GM12878 (cell line): ENCODE data around the gene ZNF710. TPM values are rescaled to one million over a fixed set of nuclear protein-coding genes. Genes with fewer than 3 reads are reported as not detected.

Experiments used
- ATAC-seq: fragments of 200-7000 bp; cut with Tn5 transposase; 3 replicates; pipeline ENCODE4 v1.9.1; 2020; ENCODE audit warnings: mild to moderate bottlenecking, moderate library complexity
- BruUV-seq: library from RNA; stranded (reverse); fragments of 400-500 nt; replicated peaks from 2 replicates; lab custom pipeline; 2021; lab: Mats Ljungman, UMichigan
- CTCF ChIA-PET: fragments of 300-600 bp; sonication (Branson Sonifier 250); formaldehyde crosslinking; extraction: SDS; loops from one replicate; lab custom pipeline; 2021; ENCODE audit warnings: inconsistent platforms; lab: Yijun Ruan, JAX
- POLR2A ChIA-PET: fragments of 350-600 bp; formaldehyde crosslinking; extraction: SDS; loops from one replicate; lab custom pipeline; 2021; ENCODE audit warnings: inconsistent platforms; lab: Charles Lee
- RAD21 ChIA-PET: fragments of 300-600 bp; sonication (Branson Sonifier 250); formaldehyde crosslinking; loops from one replicate; lab custom pipeline; 2023; ENCODE audit warnings: antibody characterized with exemption; ENCODE audit not compliant: unreplicated experiment; lab: Charles Lee
- SMC1A ChIA-PET: fragments of 300-600 bp; sonication (Branson Sonifier 250); formaldehyde crosslinking; loops from one replicate; lab custom pipeline; 2023; ENCODE audit not compliant: unreplicated experiment, uncharacterized antibody; lab: Charles Lee
- DNase-seq: peaks from one replicate; pipeline ENCODE4 v3.0.0-alpha.2; 2011; ENCODE audit warnings: low read depth, low spot score
- FAIRE-seq: peaks from 3 replicates; lab custom pipeline; 2011; peaks lifted over from hg19 to GRCh38; lab: Jason Lieb, UNC
- H2AFZ ChIP-seq: 2 replicates; pipeline ENCODE4 v1.6.0; 2011; ENCODE audit warnings: low read depth, low read length, control low read depth; ENCODE audit not compliant: control insufficient read depth
- H3K27ac ChIP-seq: 2 replicates; pipeline ENCODE4 v1.5.1; 2011; ENCODE audit warnings: control low read depth; ENCODE audit not compliant: control insufficient read depth, insufficient read depth
- H3K27me3 ChIP-seq, 2 experiments: replicated peaks in 1 of 2; 2 replicates each; pipeline versions ENCODE4 v1.6.0 to v1.6.1; 2011; ENCODE audit warnings: low read length in 1 of 2; ENCODE audit not compliant: control insufficient read depth in 2 of 2, insufficient read depth in 2 of 2
- H3K36me3 ChIP-seq, 2 experiments: 2 replicates each; pipeline ENCODE4 v1.5.1; 2011; ENCODE audit warnings: low read length in 1 of 2; ENCODE audit not compliant: control insufficient read depth in 2 of 2, insufficient read depth in 2 of 2
- H3K4me1 ChIP-seq: 2 replicates; pipeline ENCODE4 v1.6.1; 2011; ENCODE audit warnings: mild to moderate bottlenecking, low read length, moderate library complexity, mixed read lengths; ENCODE audit not compliant: control insufficient read depth, insufficient read depth
- H3K4me2 ChIP-seq: 2 replicates; pipeline ENCODE4 v1.6.0; 2011; ENCODE audit warnings: control low read depth; ENCODE audit not compliant: control insufficient read depth, insufficient read depth
- H3K4me3 ChIP-seq: fragments of 200-600 bp; sonication (generic); 2 replicates; pipeline ENCODE4 v1.5.1; 2016
- H3K79me2 ChIP-seq: 2 replicates; pipeline ENCODE4 v1.6.0; 2011; ENCODE audit warnings: low read length; ENCODE audit not compliant: control insufficient read depth, insufficient read depth
- H3K9ac ChIP-seq: 2 replicates; pipeline ENCODE4 v1.8.0; 2011; ENCODE audit warnings: low read length, control low read depth, mixed read lengths; ENCODE audit not compliant: control insufficient read depth, insufficient read depth
- H3K9me3 ChIP-seq: replicated peaks from 3 replicates; pipeline ENCODE4 v1.5.1; 2011; ENCODE audit warnings: mild to moderate bottlenecking, low read length; ENCODE audit not compliant: control insufficient read depth, insufficient read depth
- H4K20me1 ChIP-seq: 2 replicates; pipeline ENCODE4 v1.6.0; 2011; ENCODE audit not compliant: control insufficient read depth, insufficient read depth
- ASH2L ChIP-seq: fragments of 300-600, 200-600 bp; sonication (generic); IDR thresholded peaks from 2 replicates; pipeline ENCODE4 v1.6.1; 2017; ENCODE audit warnings: low read depth, mild to moderate bottlenecking, borderline replicate concordance
- ATF7 ChIP-seq: fragments of 450-650 bp; IDR thresholded peaks from 2 replicates; pipeline ENCODE4 v1.6.1; 2016; ENCODE audit warnings: low read depth, mild to moderate bottlenecking
- CBX5 ChIP-seq: sonication (generic); IDR thresholded peaks from 2 replicates; pipeline ENCODE4 v1.6.1; 2016; ENCODE audit warnings: low read depth, moderate library complexity, mild to moderate bottlenecking, inconsistent platforms
- CUX1 ChIP-seq: IDR thresholded peaks from 2 replicates; pipeline ENCODE4 v1.6.1; 2012; ENCODE audit warnings: improper control_type of control experiment, low read depth, low read length; ENCODE audit not compliant: insufficient replicate concordance
- EGR1 ChIP-seq, 2 experiments: IDR thresholded peaks; 1 replicate in 1 of 2; 2 replicates in 1 of 2; pipeline ENCODE4 v1.6.1; 2011 to 2012; ENCODE audit warnings: low read depth in 2 of 2, low read length in 2 of 2, borderline replicate concordance in 1 of 2, mild to moderate bottlenecking in 1 of 2, moderate library complexity in 1 of 2
- FOXK2 ChIP-seq: fragments of 450-650 bp; IDR thresholded peaks from 2 replicates; pipeline ENCODE4 v1.6.1; 2017; ENCODE audit warnings: mild to moderate bottlenecking, moderate library complexity
- IKZF1 ChIP-seq: fragments of 450-650 bp; conservative IDR thresholded peaks from 2 replicates; pipeline ENCODE4 v1.6.1; 2017; ENCODE audit warnings: antibody characterized with exemption, mild to moderate bottlenecking
- MEF2A ChIP-seq: IDR thresholded peaks from 2 replicates; pipeline ENCODE4 v1.6.1; 2011; ENCODE audit warnings: low read depth, mild to moderate bottlenecking, low read length, moderate library complexity; ENCODE audit not compliant: insufficient read depth
- MYB ChIP-seq: fragments of 150-350 bp; IDR thresholded peaks from 2 replicates; pipeline ENCODE4 v1.6.1; 2014; ENCODE audit warnings: mild to moderate bottlenecking, low read depth, low read length, borderline replicate concordance
- RFX5 ChIP-seq: IDR thresholded peaks from 2 replicates; pipeline ENCODE4 v1.6.1; 2011; ENCODE audit warnings: low read depth, low read length, improper control_type of control experiment
- SMC3 ChIP-seq: IDR thresholded peaks from 2 replicates; pipeline ENCODE4 v1.6.1; 2011; ENCODE audit warnings: low read length, improper control_type of control experiment, borderline replicate concordance
- SREBF1 ChIP-seq: IDR thresholded peaks from 2 replicates; pipeline ENCODE4 v1.6.1; 2012; ENCODE audit warnings: mild to moderate bottlenecking, low read length
- SREBF2 ChIP-seq: IDR thresholded peaks from 2 replicates; pipeline ENCODE4 v1.6.1; 2012; ENCODE audit warnings: mild to moderate bottlenecking, low read length
- WRNIP1 ChIP-seq: IDR thresholded peaks from 2 replicates; pipeline ENCODE4 v1.6.1; 2011; ENCODE audit warnings: low read depth, low read length, improper control_type of control experiment, borderline replicate concordance
- ZNF207 ChIP-seq: fragments of 450-650 bp; IDR thresholded peaks from 2 replicates; pipeline ENCODE4 v1.6.1; 2014; ENCODE audit warnings: antibody characterized with exemption, mild to moderate bottlenecking, borderline replicate concordance
- ZNF622 ChIP-seq: fragments of 450-650 bp; IDR thresholded peaks from 2 replicates; pipeline ENCODE4 v1.6.1; 2017; ENCODE audit warnings: mild to moderate bottlenecking, inconsistent platforms
- WGBS: methylation state at CpG from one replicate; pipeline ENCODE4 v1.1.6; 2016; ENCODE audit warnings: low lambda C conversion rate; ENCODE audit not compliant: insufficient replicate concordance, insufficient coverage; ENCODE audit errors: missing lambda C conversion rate; 5-methylcytosine and 5-hydroxymethylcytosine counted together
- in situ Hi-C: fragments of 300-500 bp; cut with MboI; formaldehyde crosslinking; loops from 9 replicates; pipeline ENCODE4 v1.14.3; 2018; ENCODE audit warnings: mixed read lengths
- intact Hi-C: fragments of 100-400 bp; cut with micrococcal nuclease; formaldehyde crosslinking; loops from one replicate; pipeline ENCODE4 v1.14.2; 2022; ENCODE audit not compliant: unreplicated experiment
- polyA plus RNA-seq, 11 experiments: library from polyadenylated mRNA; depleted of rRNA in 4 of 11; unstranded in 6 of 11; stranded (reverse) in 5 of 11; fragments of >200 nt; fragmentation: Nextera tagmentation in 4 of 11; fragmentation: Illumina TruSeq in 1 of 11; extraction: Ambion mirVana in 4 of 11; extraction: Trizol in 1 of 11; gene quantifications; 1 replicate in 1 of 11; 2 replicates in 10 of 11; pipeline versions ENCODE4 v1.2.1 to v1.2.3, GENCODE V29; 2011 to 2016; ENCODE audit warnings: inconsistent platforms in 2 of 11, missing spikeins in 2 of 11, low read depth in 1 of 11
- total RNA-seq, 4 experiments: library from RNA; depleted of rRNA in 3 of 4; stranded (reverse); fragments of >200 nt in 3 of 4; fragmentation: Illumina TruSeq in 1 of 4; extraction: Trizol in 1 of 4; gene quantifications; 2 replicates each; pipeline versions ENCODE4 v1.2.1 to v1.2.3, GENCODE V29; 2013 to 2021

The ZNF710 gene
- total and polyA plus RNA-seq, 10 of the 15 experiments (the other 5 are each of a cell fraction or from before 2014, with no cell fraction given): 1.4 to 43.5 (median 9.8) TPM

GRCh38 chr15:90065682-90066049 lies 64.5 kb downstream of the ZNF710 start:
- H3K9ac ChIP-seq: no peak overlapping the region
- no peaks in the 10 kb centered on the region for H4K20me1 ChIP-seq
- H2AFZ ChIP-seq: no peak overlapping the region
- no peak overlapping the region for H3K4me3 ChIP-seq
- no peaks in the 10 kb centered on the region for H3K9me3 ChIP-seq
- POLR2A ChIA-PET: no interaction called here
- BruUV-seq: no TSS peak
- RAD21 ChIA-PET: interaction anchor here (0.8 to 1.3 kb wide), 2 partner anchors 16 to 58 kb away, joined by 3 read pairs; no protein-coding TSS in a partner anchor
- WGBS: 90% methylated on average over 7 of the region's 7 CpGs
- intact Hi-C loops: no loop called here
- no peak for TF ChIP-seq ASH2L
- no peak for TF ChIP-seq MYB
- TF ChIP-seq RFX5: no peak
- no peak for TF ChIP-seq CBX5
- TF ChIP-seq ATF7: no peak
- no peak for TF ChIP-seq IKZF1
- TF ChIP-seq EGR1 (IDR thresholded peaks at IDR 0.05; ENCODE audit: borderline replicate concordance in 1 of 2, low read depth in 2 of 2, low read length in 2 of 2): no peak
- no peak for TF ChIP-seq ZNF207
- TF ChIP-seq FOXK2: no peak
- TF ChIP-seq SREBF1: no peak
- TF ChIP-seq MEF2A: no peak
- TF ChIP-seq CUX1: no peak
- no peak for TF ChIP-seq SREBF2
- TF ChIP-seq ZNF622: no peak
- TF ChIP-seq SMC3: no peak
- no peak for TF ChIP-seq WRNIP1
- peaks cover 24% of the 10 kb centered on the region for H3K79me2 ChIP-seq
- CTCF ChIA-PET: interaction anchor here (1.3 to 1.6 kb wide), 2 partner anchors 21 to 34 kb away, joined by 3 read pairs; no protein-coding TSS in a partner anchor
- no peaks in the 10 kb centered on the region for H3K27me3 ChIP-seq
- no peak overlapping the region for H3K27ac ChIP-seq
- peaks cover 6 to 13% of the 10 kb centered on the region in 2 experiments for H3K36me3 ChIP-seq
- DNase-seq: no peak
- ATAC-seq: no peak
- FAIRE-seq: no peak
- SMC1A ChIA-PET: interaction anchor here (1.0 kb wide), 1 partner anchor 33 kb away, joined by 3 read pairs; no protein-coding TSS in a partner anchor
- in situ Hi-C loops: no loop called here
- H3K4me2 ChIP-seq: no peak overlapping the region
- H3K4me1 ChIP-seq: peaks cover 31% of the 10 kb centered on the region
